OCI-LY1 (cell line): Measurements from ENCODE around the gene PCDHGB5.
"Not testable (repeated sequence)": the region's sequence is repeated elsewhere in the genome, so short reads cannot be mapped to it uniquely, and the experiment has no call there.

Source experiments
- H2AFZ ChIP-seq: fragments of 200-600 bp; sonication (generic), shearing (Covaris generic); 2 replicates; pipeline ENCODE4 v1.6.0; 2014; ENCODE audit warnings: antibody characterized with exemption, mild to moderate bottlenecking, low read length
- H3F3A ChIP-seq: fragments of 200-600 bp; sonication (generic), shearing (Covaris generic); 2 replicates; pipeline ENCODE4 v1.6.0; 2014; ENCODE audit warnings: mild to moderate bottlenecking, antibody characterized with exemption, low read length, moderate library complexity; ENCODE audit not compliant: insufficient read depth
- H3K27ac ChIP-seq: fragments of 200-600 bp; sonication (generic); 2 replicates; pipeline ENCODE4 v1.5.1; 2014; ENCODE audit warnings: low read length, mixed run types, mild to moderate bottlenecking, low read depth; ENCODE audit not compliant: poor library complexity, severe bottlenecking
- H3K27me3 ChIP-seq: fragments of 200-600 bp; sonication (generic); 2 replicates; pipeline ENCODE4 v1.6.0; 2014; ENCODE audit warnings: antibody characterized with exemption, mild to moderate bottlenecking, low read length, moderate library complexity; ENCODE audit not compliant: insufficient read depth
- H3K36me3 ChIP-seq: fragments of 200-600 bp; sonication (generic); 2 replicates; pipeline ENCODE4 v1.6.1; 2014; ENCODE audit warnings: mild to moderate bottlenecking, antibody characterized with exemption, low read length, moderate library complexity, mixed read lengths; ENCODE audit not compliant: insufficient read depth
- H3K4me1 ChIP-seq: fragments of 200-600 bp; sonication (generic); 2 replicates; pipeline ENCODE4 v1.5.1; 2014; ENCODE audit warnings: mild to moderate bottlenecking, low read length, moderate library complexity; ENCODE audit not compliant: insufficient read depth, severe bottlenecking
- H3K4me2 ChIP-seq: fragments of 200-600 bp; sonication (generic), shearing (Covaris generic); 2 replicates; pipeline ENCODE4 v1.6.1; 2014; ENCODE audit warnings: low read length
- H3K4me3 ChIP-seq: fragments of 200-600 bp; sonication (generic); 2 replicates; pipeline ENCODE4 v1.5.1; 2014; ENCODE audit warnings: low read length, low read depth, mild to moderate bottlenecking, mixed read lengths; ENCODE audit not compliant: poor library complexity, severe bottlenecking
- H3K79me2 ChIP-seq: fragments of 200-600 bp; shearing (Covaris generic); 2 replicates; pipeline ENCODE4 v1.6.1; 2016; ENCODE audit warnings: mixed run types, low read length, mixed read lengths; ENCODE audit not compliant: insufficient read depth
- H3K9ac ChIP-seq: fragments of 200-600 bp; sonication (generic), shearing (Covaris generic); 2 replicates; pipeline ENCODE4 v1.6.1; 2014; ENCODE audit warnings: mild to moderate bottlenecking, low read length, mixed read lengths
- H3K9me2 ChIP-seq: fragments of 200-600 bp; sonication (generic), shearing (Covaris generic); 2 replicates; pipeline ENCODE4 v1.6.1; 2014; ENCODE audit warnings: low read depth, mild to moderate bottlenecking, low read length, mixed read lengths
- H3K9me3 ChIP-seq: fragments of 200-600 bp; shearing (Covaris generic); 2 replicates; pipeline ENCODE4 v1.6.1; 2014; ENCODE audit warnings: low read length, mixed read lengths
- H4K20me1 ChIP-seq: fragments of 200-600 bp; sonication (generic), shearing (Covaris generic); 2 replicates; pipeline ENCODE4 v1.6.0; 2016; ENCODE audit warnings: mild to moderate bottlenecking, low read length; ENCODE audit not compliant: insufficient read depth
- EZH2 ChIP-seq: fragments of 200-600 bp; sonication (generic), shearing (Covaris generic); IDR thresholded peaks from 2 replicates; pipeline ENCODE4 v1.8.0; 2017; ENCODE audit warnings: borderline replicate concordance, mixed run types, mild to moderate bottlenecking, antibody characterized with exemption, low read length, moderate library complexity, mixed read lengths
- TF ChIP-seq, protein P1 (sequence below): fragments of 200-600 bp; sonication (generic), shearing (Covaris generic); IDR thresholded peaks from 2 replicates; pipeline ENCODE4 v1.5.1; 2017; ENCODE audit warnings: mild to moderate bottlenecking, antibody characterized with exemption, low read length, moderate library complexity, mixed read lengths

Gene PCDHGB5

GRCh38 chr5:141413540-141414069 lies 15.9 kb downstream of the PCDHGB5 start:
- Histone ChIP-seq H3F3A (no peaks in the 10 kb centered on the region), H3K9me2 (no peaks in the 10 kb centered on the region), H3K27me3 (no peaks in the 10 kb centered on the region), H3K9ac (peak overlapping the region; percentile 79), H3K36me3 (no peaks in the 10 kb centered on the region), H3K4me2 (peak overlapping the region; percentile 96), H3K27ac (no peak overlapping the region), H2AFZ (peak overlapping the region; percentile 92; the same call in 1 of the 2 replicates), H3K4me3 (peak overlapping the region; percentile 78), H4K20me1 (no peaks in the 10 kb centered on the region), H3K4me1 (peaks cover 6% of the 10 kb centered on the region), H3K79me2 (no peaks in the 10 kb centered on the region), H3K9me3 (peaks cover 9% of the 10 kb centered on the region; the same call in 1 of the 2 replicates)
- TF ChIP-seq, protein P1, sequence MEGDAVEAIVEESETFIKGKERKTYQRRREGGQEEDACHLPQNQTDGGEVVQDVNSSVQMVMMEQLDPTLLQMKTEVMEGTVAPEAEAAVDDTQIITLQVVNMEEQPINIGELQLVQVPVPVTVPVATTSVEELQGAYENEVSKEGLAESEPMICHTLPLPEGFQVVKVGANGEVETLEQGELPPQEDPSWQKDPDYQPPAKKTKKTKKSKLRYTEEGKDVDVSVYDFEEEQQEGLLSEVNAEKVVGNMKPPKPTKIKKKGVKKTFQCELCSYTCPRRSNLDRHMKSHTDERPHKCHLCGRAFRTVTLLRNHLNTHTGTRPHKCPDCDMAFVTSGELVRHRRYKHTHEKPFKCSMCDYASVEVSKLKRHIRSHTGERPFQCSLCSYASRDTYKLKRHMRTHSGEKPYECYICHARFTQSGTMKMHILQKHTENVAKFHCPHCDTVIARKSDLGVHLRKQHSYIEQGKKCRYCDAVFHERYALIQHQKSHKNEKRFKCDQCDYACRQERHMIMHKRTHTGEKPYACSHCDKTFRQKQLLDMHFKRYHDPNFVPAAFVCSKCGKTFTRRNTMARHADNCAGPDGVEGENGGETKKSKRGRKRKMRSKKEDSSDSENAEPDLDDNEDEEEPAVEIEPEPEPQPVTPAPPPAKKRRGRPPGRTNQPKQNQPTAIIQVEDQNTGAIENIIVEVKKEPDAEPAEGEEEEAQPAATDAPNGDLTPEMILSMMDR, result no peak
- TF ChIP-seq EZH2, result no peak

GRCh38 chr5:141414548-141415274 lies 17.0 kb downstream of the PCDHGB5 start:
- H3K79me2 ChIP-seq, H3K9ac ChIP-seq, H3K27me3 ChIP-seq, H3K9me2 ChIP-seq, H4K20me1 ChIP-seq, H3K4me1 ChIP-seq, H2AFZ ChIP-seq, H3K4me3 ChIP-seq, H3K4me2 ChIP-seq, H3K27ac ChIP-seq, H3F3A ChIP-seq, H3K36me3 ChIP-seq: not testable (repeated sequence)
- H3K9me3 ChIP-seq, result peaks cover 13% of the 10 kb centered on the region

DNA sequence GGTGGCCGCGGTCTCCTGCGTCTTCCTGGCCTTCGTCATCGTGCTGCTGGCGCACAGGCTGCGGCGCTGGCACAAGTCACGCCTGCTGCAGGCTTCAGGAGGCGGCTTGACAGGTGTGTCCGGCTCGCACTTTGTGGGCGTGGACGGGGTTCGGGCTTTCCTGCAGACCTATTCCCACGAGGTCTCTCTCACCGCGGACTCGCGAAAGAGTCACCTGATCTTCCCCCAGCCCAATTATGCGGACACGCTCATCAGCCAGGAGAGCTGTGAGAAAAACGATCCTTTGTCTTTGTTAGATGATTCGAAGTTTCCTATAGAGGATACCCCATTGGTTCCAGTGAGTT lies 17.5 kb downstream of the PCDHGB5 start:
- H3K4me3 ChIP-seq, H3K9ac ChIP-seq, H3K79me2 ChIP-seq, H3K4me2 ChIP-seq, H3K9me2 ChIP-seq, H3K27ac ChIP-seq, H2AFZ ChIP-seq, H3K27me3 ChIP-seq, H4K20me1 ChIP-seq, H3K4me1 ChIP-seq, H3F3A ChIP-seq, H3K36me3 ChIP-seq: not testable (repeated sequence)
- H3K9me3 ChIP-seq, result peaks cover 13% of the 10 kb centered on the region

DNA sequence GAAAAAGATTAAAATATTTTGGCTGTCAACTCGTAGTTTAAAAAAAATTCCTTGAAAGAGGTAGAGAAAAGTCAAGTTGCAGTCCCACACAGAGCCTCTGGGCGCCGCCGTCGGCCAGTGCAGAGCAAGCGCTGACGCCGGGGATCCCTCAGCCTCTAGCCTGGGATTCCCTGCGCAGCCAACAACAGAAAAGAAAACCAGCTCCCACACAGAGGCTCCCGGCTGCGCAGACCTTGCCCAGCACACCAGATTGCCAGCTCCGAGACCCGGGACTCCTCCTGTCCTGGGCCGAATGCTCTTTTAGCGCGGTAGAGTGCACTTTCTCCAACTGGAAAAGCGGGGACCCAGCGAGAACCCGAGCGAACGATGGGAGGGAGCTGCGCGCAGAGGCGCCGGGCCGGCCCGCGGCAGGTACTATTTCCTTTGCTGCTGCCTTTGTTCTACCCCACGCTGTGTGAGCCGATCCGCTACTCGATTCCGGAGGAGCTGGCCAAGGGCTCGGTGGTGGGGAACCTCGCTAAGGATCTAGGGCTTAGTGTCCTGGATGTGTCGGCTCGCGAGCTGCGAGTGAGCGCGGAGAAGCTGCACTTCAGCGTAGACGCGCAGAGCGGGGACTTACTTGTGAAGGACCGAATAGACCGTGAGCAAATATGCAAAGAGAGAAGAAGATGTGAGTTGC lies 19.9 kb downstream of the PCDHGB5 start, which contains the start of gene PCDHGB7:
TSS of gene PCDHGB7 (plus strand) at position 184 of the 679 bp plus-strand sequence. CDS start at position 367, 183 bp downstream.
- H3K79me2 ChIP-seq, H3K36me3 ChIP-seq, H3K4me3 ChIP-seq, H2AFZ ChIP-seq, H3K4me2 ChIP-seq, H4K20me1 ChIP-seq, H3F3A ChIP-seq, H3K9ac ChIP-seq, H3K9me2 ChIP-seq, H3K27me3 ChIP-seq, H3K4me1 ChIP-seq, H3K27ac ChIP-seq: not testable (repeated sequence)
- H3K9me3 ChIP-seq, result peaks cover 26% of the 10 kb centered on the region
